Calu3 (cell line): Measurements from ENCODE around the gene CYTH4. TPM values are rescaled to one million over a fixed set of nuclear protein-coding genes. Genes with fewer than 3 reads are reported as not detected.

ENCODE experiments used
- BruUV-seq: library from RNA; stranded (reverse); fragments of 400-500 nt; replicated peaks from 2 replicates; lab custom pipeline; 2021; lab: Mats Ljungman, UMichigan
- CTCF ChIA-PET: fragments of 300-600 bp; sonication (Branson Sonifier 250); formaldehyde crosslinking; loops from one replicate; lab custom pipeline; 2022; ENCODE audit warnings: antibody characterized with exemption; lab: Charles Lee
- DNase-seq: peaks from one replicate; pipeline ENCODE4 v3.0.0; 2022
- H3K27ac Mint-ChIP-seq: one replicate; pipeline ENCODE4 v1.8.0; 2022; ENCODE audit warnings: mixed read lengths; ENCODE audit not compliant: unreplicated experiment
- H3K27me3 Mint-ChIP-seq: one replicate; pipeline ENCODE4 v1.8.0; 2022; ENCODE audit warnings: mixed read lengths; ENCODE audit not compliant: unreplicated experiment
- H3K36me3 Mint-ChIP-seq: one replicate; pipeline ENCODE4 v1.8.0; 2022; ENCODE audit warnings: mild to moderate bottlenecking, moderate library complexity, mixed read lengths; ENCODE audit not compliant: insufficient read depth, unreplicated experiment
- H3K4me1 Mint-ChIP-seq: one replicate; pipeline ENCODE4 v1.8.0; 2022; ENCODE audit warnings: mild to moderate bottlenecking, low read depth, mixed read lengths; ENCODE audit not compliant: unreplicated experiment
- H3K4me3 Mint-ChIP-seq: one replicate; pipeline ENCODE4 v1.8.0; 2022; ENCODE audit warnings: mild to moderate bottlenecking, low read depth, moderate library complexity, mixed read lengths; ENCODE audit not compliant: unreplicated experiment
- H3K9me3 Mint-ChIP-seq: one replicate; pipeline ENCODE4 v1.8.0; 2022; ENCODE audit warnings: low read depth, mixed read lengths; ENCODE audit not compliant: unreplicated experiment
- intact Hi-C: fragments of 100-400 bp; cut with micrococcal nuclease; formaldehyde crosslinking; loops from one replicate; pipeline ENCODE4 v1.10.0; 2022; ENCODE audit not compliant: unreplicated experiment
- total RNA-seq: library from RNA; stranded (reverse); gene quantifications from 2 replicates; pipeline ENCODE4 v1.2.3, GENCODE V29; 2022
- TF ChIP-seq, protein P1 (sequence below): fragments of 200-600 bp; IDR thresholded peaks from one replicate; pipeline ENCODE4 v1.8.0; 2022; ENCODE audit warnings: antibody characterized with exemption; ENCODE audit not compliant: unreplicated experiment

The CYTH4 gene
- total RNA-seq, 1 experiment from 2014 or later: 0.38 TPM

DNA sequence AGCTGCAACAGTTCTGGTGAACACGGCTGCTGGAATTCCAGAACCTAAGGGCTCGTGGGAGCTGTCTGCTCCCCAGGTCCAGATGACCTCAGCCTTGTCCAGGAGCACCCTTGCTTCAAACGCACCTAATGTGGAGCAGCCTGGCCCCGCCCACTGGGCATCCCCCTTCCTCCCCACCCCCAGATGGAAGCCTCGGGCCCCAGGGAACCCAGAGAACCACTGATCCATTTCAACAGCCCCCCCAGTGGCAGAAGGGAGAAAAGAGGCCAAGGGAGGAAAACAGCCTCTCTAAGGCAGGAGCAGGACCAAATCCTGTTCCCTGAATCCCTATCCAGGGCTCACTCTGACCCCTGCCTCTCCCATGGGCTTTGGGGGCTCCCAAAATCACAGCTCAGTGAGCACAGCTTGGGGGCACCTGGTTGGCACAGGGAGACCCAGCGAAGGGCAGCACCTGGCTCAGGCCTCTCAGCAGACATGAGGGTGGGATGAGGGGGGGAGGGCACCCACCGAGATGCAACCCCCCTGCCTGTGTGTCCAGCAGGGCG, 1.2 kb downstream of the CYTH4 start:
- BruUV-seq: no TSS peak
- H3K4me3 Mint-ChIP-seq: no peak overlapping the region
- TF ChIP-seq, protein P1, sequence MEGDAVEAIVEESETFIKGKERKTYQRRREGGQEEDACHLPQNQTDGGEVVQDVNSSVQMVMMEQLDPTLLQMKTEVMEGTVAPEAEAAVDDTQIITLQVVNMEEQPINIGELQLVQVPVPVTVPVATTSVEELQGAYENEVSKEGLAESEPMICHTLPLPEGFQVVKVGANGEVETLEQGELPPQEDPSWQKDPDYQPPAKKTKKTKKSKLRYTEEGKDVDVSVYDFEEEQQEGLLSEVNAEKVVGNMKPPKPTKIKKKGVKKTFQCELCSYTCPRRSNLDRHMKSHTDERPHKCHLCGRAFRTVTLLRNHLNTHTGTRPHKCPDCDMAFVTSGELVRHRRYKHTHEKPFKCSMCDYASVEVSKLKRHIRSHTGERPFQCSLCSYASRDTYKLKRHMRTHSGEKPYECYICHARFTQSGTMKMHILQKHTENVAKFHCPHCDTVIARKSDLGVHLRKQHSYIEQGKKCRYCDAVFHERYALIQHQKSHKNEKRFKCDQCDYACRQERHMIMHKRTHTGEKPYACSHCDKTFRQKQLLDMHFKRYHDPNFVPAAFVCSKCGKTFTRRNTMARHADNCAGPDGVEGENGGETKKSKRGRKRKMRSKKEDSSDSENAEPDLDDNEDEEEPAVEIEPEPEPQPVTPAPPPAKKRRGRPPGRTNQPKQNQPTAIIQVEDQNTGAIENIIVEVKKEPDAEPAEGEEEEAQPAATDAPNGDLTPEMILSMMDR: no peak
- peaks cover 15% of the 10 kb centered on the region for H3K4me1 Mint-ChIP-seq
- no peaks in the 10 kb centered on the region for H3K36me3 Mint-ChIP-seq
- DNase-seq: no peak
- H3K9me3 Mint-ChIP-seq: no peaks in the 10 kb centered on the region
- intact Hi-C loops: no loop called here
- CTCF ChIA-PET: interaction anchor here (0.5 kb wide), 1 partner anchor 67 kb away, joined by 3 read pairs; no protein-coding TSS in a partner anchor
- no peak overlapping the region for H3K27ac Mint-ChIP-seq
- peaks cover 44% of the 10 kb centered on the region for H3K27me3 Mint-ChIP-seq

DNA sequence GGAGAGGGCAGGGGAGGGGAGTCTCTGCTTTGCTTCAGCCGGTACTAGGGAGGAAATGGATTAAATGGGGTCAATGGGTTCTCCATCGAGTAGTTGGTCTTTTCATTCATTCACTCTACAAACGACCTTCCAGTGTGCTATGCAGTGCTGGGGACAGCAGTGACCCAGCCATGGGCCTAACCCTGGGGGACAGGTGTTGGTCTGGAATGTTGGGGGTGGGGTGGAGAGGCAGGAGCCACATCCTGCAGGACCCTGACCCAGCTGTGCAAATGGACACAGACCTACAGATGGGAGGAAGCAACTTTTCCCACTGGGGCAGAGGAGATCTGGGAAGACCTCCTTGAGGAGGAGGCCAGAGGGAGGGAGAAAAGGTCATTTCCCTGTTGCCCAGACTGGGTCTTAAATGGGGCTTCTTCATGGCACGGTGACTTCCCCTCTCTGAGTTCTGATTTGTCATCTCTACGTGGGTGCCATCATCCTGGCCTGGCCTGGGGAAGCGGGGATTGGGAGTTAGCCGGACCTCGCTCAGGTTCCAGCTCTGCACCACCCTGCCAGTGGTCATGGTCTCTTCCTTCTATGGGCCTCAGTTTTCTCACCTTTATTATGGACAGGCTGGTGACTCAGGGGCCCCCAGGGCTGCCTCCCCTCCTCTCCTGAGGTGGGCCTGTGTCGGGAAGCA, 2.0 kb downstream of the CYTH4 start:
- no peak overlapping the region for H3K27ac Mint-ChIP-seq
- H3K36me3 Mint-ChIP-seq: no peaks in the 10 kb centered on the region
- BruUV-seq: no TSS peak
- H3K4me1 Mint-ChIP-seq: peaks cover 15% of the 10 kb centered on the region
- no peak for DNase-seq
- no peaks in the 10 kb centered on the region for H3K9me3 Mint-ChIP-seq
- TF ChIP-seq, protein P1: no peak
- CTCF ChIA-PET: no interaction called here
- peaks cover 38% of the 10 kb centered on the region for H3K27me3 Mint-ChIP-seq
- no peak overlapping the region for H3K4me3 Mint-ChIP-seq
- intact Hi-C loops: no loop called here

DNA sequence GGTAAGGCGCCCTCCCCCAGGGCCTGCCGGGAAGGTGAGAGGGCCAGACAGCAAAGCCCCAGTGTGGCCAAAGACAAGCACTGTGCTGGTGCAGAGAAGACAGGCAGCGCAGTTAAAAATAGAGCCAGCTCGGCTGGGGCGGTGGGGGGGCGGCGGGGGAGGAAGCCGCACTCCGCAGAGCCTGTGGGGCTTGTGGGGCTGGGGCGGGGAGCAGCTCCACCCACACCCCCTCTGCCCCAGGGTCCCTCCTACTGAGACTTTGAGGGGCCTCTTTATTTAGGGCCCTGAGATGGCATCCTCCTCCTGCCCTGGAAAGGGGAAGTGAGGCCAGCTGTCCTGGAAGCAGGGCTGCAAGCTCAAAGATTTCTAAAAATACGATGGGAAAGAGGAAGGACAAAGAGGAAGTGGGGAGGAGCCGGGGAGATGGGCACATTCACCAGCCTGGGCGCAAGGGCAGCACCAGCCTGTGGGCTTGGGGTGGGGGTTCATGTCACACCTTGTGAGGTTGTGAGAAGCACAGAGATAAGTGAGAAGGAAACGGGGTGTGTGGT, 2.6 kb downstream of the CYTH4 start:
- TF ChIP-seq, protein P1: no peak
- no peak for DNase-seq
- Mint-ChIP-seq H3K27me3 (peaks cover 38% of the 10 kb centered on the region), H3K4me3 (no peak overlapping the region), H3K9me3 (no peaks in the 10 kb centered on the region), H3K4me1 (peaks cover 15% of the 10 kb centered on the region), H3K27ac (no peak overlapping the region), H3K36me3 (no peaks in the 10 kb centered on the region)
- CTCF ChIA-PET: no interaction called here
- BruUV-seq: no TSS peak
- intact Hi-C loops: no loop called here

DNA sequence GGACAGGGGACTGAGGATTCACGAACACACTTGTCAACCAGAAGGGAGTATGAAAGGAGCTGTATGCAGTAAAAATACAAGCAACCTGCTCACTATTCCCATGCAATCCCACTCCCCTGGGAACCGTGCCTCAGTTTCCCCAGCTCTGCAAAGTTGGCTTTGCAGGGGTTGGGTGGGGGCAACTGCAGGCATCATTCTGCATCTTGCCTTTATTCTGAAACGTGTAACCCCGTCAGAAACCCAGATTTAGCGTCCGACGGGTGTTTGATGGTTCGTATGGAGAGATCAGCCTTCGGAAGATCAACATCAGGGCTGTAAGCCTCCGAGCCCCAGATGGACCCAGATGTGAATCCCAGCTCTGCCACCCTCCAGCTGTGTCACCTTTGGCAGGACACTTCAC, 3.6 kb downstream of the CYTH4 start:
- Mint-ChIP-seq H3K4me1 (peaks cover 15% of the 10 kb centered on the region), H3K4me3 (no peak overlapping the region), H3K36me3 (no peaks in the 10 kb centered on the region), H3K9me3 (no peaks in the 10 kb centered on the region), H3K27ac (no peak overlapping the region), H3K27me3 (peaks cover 38% of the 10 kb centered on the region)
- no TSS peak for BruUV-seq
- DNase-seq: no peak
- TF ChIP-seq, protein P1: no peak
- intact Hi-C loops: no loop called here
- CTCF ChIA-PET: no interaction called here
